ENCODE measurements around the gene ARHGAP27.
"Not testable (repeated sequence)": the region's sequence is repeated elsewhere in the genome, so short reads cannot be mapped to it uniquely, and the experiment has no call there.

The ARHGAP27 gene

DNA sequence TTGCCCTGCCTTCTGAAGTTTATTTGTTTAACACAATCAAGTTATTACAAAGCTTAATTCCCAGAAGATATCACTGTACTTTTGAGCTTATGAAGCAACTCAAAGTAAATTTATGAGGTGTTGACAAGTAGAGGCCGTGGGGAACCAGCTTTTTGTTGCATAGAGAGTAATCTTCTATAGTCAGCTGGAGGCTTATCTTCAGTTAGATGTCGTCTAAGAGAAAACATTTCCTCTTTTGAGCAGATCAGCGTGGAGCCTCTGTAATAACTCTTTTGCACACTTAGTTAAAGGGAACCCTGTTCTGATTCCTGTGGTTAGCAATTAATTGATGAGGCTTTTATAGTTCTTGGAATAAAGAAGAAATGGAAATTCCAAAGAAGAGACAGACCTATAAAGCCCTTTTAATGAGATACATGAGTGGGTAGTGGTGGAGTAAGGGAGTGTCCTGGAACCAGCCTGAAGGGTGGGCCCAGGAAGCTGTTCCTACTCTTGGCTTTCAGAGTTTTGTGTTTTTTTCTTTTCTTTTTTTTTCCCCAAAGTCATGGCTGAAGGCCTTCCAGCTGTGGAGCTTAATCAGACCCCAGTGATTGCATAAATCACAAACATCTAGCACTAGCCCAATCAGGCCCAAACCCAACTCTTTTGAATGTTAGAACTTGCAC lies 87.0 kb downstream of the ARHGAP27 start:
- Histone ChIP-seq H3K27ac (ENCODE audit: low read depth, low read length) (no peak overlapping the region), H3K9me3 (ENCODE audit: insufficient read depth, low read depth, low read length) (no peaks in the 10 kb centered on the region), H3K9ac (ENCODE audit: low read depth, low read length) (no peak overlapping the region), H3K4me3 (ENCODE audit: low read length) (no peak overlapping the region), H3K27me3 (ENCODE audit: insufficient read depth, low read length) (no peaks in the 10 kb centered on the region), H3K36me3 (ENCODE audit: insufficient read depth, low read length) (no peaks in the 10 kb centered on the region), H3K4me1 (ENCODE audit: insufficient read depth, low read length) (peaks cover 5% of the 10 kb centered on the region; the same call in 1 of the 2 replicates)
- 90% methylated on average over 3 of the region's 3 CpGs for WGBS

GRCh38 chr17:45345246-45345553 lies 87.5 kb downstream of the ARHGAP27 start:
- WGBS = 92% methylated on average over 3 of the region's 3 CpGs
- Histone ChIP-seq H3K36me3 (ENCODE audit: insufficient read depth, low read length) (no peaks in the 10 kb centered on the region), H3K4me1 (ENCODE audit: insufficient read depth, low read length) (peaks cover 5% of the 10 kb centered on the region; the same call in 1 of the 2 replicates), H3K9me3 (ENCODE audit: insufficient read depth, low read depth, low read length) (no peaks in the 10 kb centered on the region), H3K9ac (ENCODE audit: low read depth, low read length) (no peak overlapping the region), H3K27me3 (ENCODE audit: insufficient read depth, low read length) (no peaks in the 10 kb centered on the region), H3K4me3 (ENCODE audit: low read length) (no peak overlapping the region), H3K27ac (ENCODE audit: low read depth, low read length) (no peak overlapping the region)

GRCh38 chr17:45343967-45344664 lies 88.6 kb downstream of the ARHGAP27 start:
- H3K27me3 ChIP-seq (ENCODE audit: insufficient read depth, low read length); H3K9me3 ChIP-seq (ENCODE audit: insufficient read depth, low read depth, low read length); H3K9ac ChIP-seq (ENCODE audit: low read depth, low read length); H3K4me1 ChIP-seq (ENCODE audit: insufficient read depth, low read length); H3K27ac ChIP-seq (ENCODE audit: low read depth, low read length); H3K4me3 ChIP-seq (ENCODE audit: low read length); H3K36me3 ChIP-seq (ENCODE audit: insufficient read depth, low read length): not testable (repeated sequence)
- WGBS = 98% methylated on average over 9 of the region's 10 CpGs

Data from HUES64 (cell line).